GM18499 (cell line): ENCODE measurements around the gene TECPR2.

Experiments used
- ATAC-seq: cut with Tn5 transposase; IDR thresholded peaks from one replicate; pipeline ENCODE4 v1.9.1; 2021; ENCODE audit warnings: moderate number of reproducible peaks; ENCODE audit not compliant: insufficient read depth, unreplicated experiment

TECPR2 gene

GRCh38 chr14:102505000-102505619 is 142.4 kb downstream of the TECPR2 start:
- no peak for ATAC-seq

- ATAC-seq, result no peak
Measured at GRCh38 chr14:102505775-102506625, 143.3 kb downstream of the TECPR2 start.

GRCh38 chr14:102506626-102506925 is 143.8 kb downstream of the TECPR2 start:
- no peak for ATAC-seq

- ATAC-seq, result no peak
Measured at GRCh38 chr14:102507081-102507856, 144.5 kb downstream of the TECPR2 start.

- ATAC-seq, result no peak
Measured at GRCh38 chr14:102507857-102508312, 145.1 kb downstream of the TECPR2 start.

GRCh38 chr14:102508410-102508773 is 145.7 kb downstream of the TECPR2 start:
- ATAC-seq, result no peak

- no peak for ATAC-seq
Measured at GRCh38 chr14:102508774-102509745, 146.3 kb downstream of the TECPR2 start.

- no peak for ATAC-seq
Measured at GRCh38 chr14:102509746-102510615, 147.2 kb downstream of the TECPR2 start, which contains the start of gene ANKRD9. ANKRD9 (minus strand) TSS chr14:102509776; CDS start chr14:102507889, 1,887 bp downstream.

GRCh38 chr14:102510616-102511520 is 148.1 kb downstream of the TECPR2 start:
- ATAC-seq, result no peak

- no peak for ATAC-seq
Measured at GRCh38 chr14:102511538-102511937, 148.8 kb downstream of the TECPR2 start.

- no peak for ATAC-seq
Measured at GRCh38 chr14:102512793-102513300, 150.1 kb downstream of the TECPR2 start.

GRCh38 chr14:102513899-102514772 is 151.4 kb downstream of the TECPR2 start:
- ATAC-seq, result no peak

- no peak for ATAC-seq
Measured at GRCh38 chr14:102514987-102515733, 152.4 kb downstream of the TECPR2 start.

- no peak for ATAC-seq
Measured at GRCh38 chr14:102516531-102517391, 154.0 kb downstream of the TECPR2 start.

GRCh38 chr14:102517392-102518062 is 154.8 kb downstream of the TECPR2 start:
- ATAC-seq, result no peak
